Islet precursor cell (in vitro differentiated cells): Measurements from ENCODE around the gene VSIG4.
"Not testable (repeated sequence)": the region's sequence is repeated elsewhere in the genome, so short reads cannot be mapped to it uniquely, and the experiment has no call there.

Experiments used
- DNase-seq: peaks from one replicate; pipeline ENCODE4 v3.0.0-alpha.2; 2018

Gene VSIG4

DNA sequence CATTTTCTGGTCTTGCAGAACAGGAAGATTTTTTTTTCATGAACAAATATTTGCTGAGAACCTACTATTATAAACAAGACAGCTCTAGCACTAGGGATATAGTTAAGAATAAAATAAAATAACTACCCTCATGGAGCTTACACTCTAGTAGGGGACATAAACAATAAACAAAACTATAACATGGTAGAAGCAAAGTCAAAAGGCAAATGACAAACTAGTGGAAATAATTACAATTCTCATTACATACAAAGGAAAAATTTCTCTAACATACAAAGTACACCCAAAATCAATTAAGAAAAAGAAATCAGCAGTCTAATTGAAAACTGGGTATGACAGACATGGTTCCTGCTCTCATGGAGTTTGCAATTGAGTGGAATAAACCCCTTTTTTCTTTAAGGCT is 32.0 kb downstream of the VSIG4 start:
- DNase-seq = no peak

GRCh38 chrX:66005830-66006449 is 33.9 kb downstream of the VSIG4 start:
- DNase-seq = no peak

DNA sequence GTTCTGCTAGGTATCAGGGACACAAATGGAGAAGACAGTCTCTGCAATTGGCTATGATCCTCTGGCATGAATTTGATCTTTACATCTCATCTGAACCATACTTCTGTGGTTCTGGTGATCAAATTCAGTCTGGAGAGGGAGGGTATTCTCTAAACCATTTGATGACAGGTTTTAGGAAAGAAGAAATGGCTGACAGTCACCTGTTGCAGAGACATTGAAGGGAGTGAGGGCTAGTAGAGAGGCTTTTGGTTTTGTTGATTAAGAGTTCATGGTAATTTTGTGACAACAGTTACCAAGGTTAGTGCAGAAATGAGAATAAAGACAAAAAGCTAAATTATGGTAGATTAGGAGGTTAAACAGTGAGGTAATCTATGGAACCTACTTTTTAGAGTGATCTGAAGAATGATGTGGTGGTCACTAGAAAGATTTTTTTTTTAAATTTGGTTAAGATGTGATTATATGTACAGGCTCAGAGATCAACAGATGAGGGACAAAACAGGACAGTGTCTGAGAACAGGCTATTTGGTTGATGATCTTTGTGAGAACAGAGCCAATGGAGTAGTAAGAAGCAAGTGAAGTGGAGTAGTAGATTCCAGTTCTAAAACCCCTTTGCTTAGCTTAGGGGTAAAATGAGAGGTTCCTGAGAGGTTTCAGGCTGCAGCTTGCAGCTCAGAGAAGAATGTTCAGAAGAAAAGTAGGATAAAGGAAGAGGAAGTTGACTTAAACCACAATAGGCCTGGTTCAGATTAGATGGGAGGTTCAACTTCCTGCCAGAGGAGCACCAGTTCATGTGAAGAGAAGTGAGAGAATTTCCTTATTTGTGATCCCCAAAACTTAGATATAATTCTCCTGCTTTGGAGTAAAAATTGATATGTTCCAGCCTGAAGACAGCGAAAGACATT is 34.7 kb downstream of the VSIG4 start:
- no peak for DNase-seq

DNA sequence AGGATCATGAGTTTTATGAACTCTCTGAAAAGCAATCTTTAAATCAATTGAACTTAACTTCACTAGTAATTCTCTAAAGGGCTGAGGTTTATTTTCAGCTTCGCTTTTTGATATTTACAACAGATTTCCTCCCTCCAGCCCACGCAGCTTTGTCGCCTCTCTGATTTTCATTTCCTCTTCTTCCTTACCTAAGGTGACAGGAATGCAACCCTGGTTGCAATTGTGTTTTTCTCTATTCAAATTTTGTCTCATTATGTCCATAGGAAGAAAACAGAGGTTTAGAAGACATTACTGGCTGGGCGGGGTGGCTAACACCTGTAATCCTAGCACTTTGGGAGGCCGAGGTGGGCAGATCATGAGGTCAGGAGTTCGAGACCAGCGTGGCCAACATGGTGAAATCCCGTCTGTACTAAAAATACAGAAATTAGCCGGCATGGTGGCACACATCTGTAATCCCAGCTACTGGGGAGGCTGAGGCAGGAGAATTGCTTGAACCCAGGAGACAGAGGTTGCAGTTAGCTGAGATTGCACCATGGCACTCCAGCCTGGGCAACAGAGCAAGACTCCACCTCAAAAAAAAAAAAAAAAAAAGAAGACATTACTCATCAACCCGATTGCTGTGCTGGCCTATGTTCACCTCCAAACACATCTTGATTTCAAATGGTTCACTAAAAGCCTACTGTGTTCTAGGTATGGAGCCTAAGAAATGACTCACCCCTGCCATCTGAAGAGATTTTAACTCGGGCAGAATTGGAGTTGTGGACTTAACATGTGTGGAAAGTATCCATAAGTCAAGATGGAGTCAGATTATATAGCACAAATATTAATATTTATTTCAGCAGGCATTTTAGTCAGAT is 36.8 kb downstream of the VSIG4 start:
- no peak for DNase-seq

DNA sequence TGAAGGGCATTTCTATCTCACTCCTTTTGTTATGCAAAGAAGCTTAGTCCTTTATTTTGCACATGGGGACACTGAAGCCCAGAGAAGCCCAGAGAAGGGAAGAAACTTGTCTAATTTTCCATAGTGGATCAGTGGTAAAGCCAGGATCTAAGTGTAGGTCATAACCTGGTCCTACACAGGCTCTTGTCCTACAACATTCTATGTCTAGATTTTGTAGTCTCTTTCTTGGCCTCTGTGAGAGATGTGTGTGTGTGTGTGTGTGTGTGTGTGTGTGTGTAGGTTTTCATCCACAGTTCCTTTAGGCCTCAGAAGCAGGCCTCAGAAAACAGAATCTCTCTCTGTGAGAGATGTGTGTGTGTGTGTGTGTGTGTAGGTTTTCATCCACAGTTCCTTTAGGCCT is 38.3 kb downstream of the VSIG4 start:
- no peak for DNase-seq

DNA sequence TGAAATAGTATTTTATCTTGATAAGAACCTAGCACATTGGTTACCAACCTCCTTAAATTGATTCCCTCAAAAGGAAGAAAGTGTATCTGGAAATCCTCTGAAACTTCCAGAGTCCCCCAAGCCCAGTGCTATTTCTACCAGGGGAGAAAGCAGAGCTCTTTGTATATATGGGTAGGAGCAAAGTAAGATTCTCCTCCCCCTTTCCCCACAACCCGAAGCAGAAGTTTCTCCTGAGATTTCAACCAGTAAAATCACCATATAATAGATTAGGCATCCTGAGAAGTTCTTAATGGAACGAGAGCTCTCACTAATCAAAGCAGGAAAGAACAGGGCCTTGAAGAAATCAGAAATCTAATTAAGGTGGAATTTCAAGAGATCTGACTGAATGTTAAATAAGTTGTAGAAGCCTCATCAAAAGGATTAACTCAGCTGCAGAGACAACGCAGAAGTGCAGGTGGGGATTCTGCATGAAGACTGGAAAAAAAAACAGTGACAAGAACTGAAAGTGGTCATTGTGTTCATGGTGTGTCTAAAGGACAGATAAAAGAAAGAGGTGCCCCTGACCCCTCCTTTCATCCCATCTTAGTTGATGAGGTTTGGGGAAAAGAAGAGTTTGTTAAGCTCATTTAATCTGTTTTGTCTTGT is 39.1 kb downstream of the VSIG4 start:
- DNase-seq = no peak

DNA sequence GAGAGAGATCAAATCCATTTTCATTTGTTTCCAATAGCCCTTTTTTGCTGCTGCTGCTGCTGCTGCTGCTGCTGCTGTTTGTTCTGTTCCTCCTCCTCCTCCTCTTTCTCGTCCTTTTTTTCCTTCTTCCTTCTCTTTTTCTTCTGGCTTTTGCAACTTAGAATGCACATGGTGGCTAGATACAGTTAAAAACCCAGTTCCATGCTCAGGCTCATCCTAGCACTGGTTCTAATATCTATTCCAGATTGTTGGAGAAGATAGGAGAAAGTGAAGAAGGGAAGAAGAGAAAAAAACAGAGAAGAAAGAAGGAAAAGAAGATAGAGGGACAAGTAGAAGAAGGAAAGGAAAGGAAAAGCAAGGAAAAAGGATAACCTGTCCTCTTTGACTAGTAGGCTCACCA is 39.7 kb downstream of the VSIG4 start:
- no peak for DNase-seq

GRCh38 chrX:65999563-66000148 is 40.2 kb downstream of the VSIG4 start:
- no peak for DNase-seq

GRCh38 chrX:65999029-65999562 is 40.8 kb downstream of the VSIG4 start:
- DNase-seq = no peak

GRCh38 chrX:65997978-65998717 is 41.7 kb downstream of the VSIG4 start:
- DNase-seq = no peak

DNA sequence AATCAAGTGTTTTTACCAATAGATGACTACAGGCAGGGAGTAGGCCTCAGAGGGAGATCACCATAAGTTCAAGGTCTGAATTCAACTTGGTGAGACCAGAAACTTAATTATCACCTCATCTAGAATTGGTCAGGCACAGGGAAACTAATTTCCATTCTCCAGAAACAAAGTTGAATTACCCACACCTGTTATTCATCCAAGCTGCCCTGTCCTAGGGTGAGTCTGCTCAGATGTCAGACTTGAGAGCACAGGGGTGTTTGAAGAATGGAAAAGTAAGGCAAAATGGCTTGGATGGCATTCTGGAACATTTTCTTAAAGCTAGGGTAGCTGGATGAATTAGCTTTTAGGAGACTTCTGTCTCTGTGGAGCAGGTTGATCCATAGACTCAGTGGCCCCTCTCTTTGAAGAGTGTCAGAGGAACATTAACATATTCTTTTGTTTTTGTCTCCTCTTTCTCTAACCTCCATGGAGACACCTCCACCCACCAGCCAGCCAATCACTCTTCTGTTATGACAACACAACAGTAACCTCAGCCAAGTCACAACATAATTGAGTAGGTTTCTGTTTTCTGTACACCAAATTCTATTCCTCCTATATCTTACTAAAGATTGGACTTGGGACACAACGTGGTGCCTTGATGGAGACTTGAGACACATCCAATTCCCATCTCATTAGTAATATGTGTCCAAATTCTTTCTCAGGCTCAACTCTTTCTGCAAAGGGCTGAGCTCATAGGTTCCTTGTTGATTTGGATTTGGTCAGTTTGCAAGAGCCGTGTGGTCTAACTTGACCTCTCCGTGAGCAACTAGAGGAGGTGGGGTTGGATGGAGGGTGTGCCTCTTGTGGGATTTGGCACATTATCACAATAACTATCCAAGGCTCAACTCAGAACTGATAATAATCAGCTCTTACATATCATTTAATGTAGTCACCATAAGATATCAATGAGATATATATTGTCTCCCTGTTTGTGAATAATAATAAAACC is 45.1 kb downstream of the VSIG4 start:
- no peak for DNase-seq

DNA sequence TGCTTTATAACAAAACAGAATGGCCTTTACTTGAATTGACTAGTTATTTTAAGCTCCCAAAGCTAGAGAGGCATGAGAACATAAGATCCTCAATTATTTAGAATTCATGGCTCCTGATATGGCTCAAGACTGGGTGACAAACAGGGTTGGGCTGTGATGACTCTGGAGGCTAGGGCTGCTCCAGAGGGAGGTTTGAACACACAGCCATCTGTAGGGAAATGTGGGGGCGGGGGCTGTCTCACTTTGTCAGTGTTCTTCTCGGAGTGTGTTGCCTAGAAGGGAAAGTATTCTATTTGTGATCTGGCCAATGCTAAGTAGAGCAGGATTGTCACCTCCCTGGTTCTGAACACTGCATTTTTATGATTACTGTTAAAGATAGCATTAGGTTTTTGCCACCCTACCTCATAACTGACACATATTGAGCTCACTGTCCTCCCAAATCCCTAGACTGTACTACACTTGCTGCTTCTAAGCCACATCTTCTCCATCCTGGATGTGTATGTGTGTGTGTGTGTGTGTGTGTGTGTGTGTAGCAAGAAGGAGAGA is 45.9 kb downstream of the VSIG4 start:
- DNase-seq = no peak

DNA sequence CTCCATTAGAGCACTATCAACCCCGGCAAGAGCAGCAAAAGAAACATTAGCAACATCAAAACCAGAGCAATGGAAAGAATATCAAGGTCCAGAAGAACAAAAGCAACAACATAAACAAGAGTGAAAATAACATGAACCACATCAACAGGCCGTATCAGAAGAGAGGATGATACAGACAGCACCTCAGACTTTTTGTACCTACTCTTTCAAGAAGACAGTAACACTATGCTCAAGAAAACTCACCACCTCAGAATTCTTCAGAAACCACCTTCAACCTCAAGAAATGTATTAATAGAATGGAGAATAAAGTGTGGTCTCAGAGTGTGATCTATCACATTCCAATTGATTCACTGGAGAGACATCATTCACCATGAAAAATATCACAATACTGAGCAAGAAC is 46.5 kb downstream of the VSIG4 start:
- no peak for DNase-seq

GRCh38 chrX:65990702-65991101 is 49.2 kb downstream of the VSIG4 start:
- DNase-seq = no peak

- DNase-seq = no peak
Observed at GRCh38 chrX:65987811-65988210, 52.1 kb downstream of the VSIG4 start.

DNA sequence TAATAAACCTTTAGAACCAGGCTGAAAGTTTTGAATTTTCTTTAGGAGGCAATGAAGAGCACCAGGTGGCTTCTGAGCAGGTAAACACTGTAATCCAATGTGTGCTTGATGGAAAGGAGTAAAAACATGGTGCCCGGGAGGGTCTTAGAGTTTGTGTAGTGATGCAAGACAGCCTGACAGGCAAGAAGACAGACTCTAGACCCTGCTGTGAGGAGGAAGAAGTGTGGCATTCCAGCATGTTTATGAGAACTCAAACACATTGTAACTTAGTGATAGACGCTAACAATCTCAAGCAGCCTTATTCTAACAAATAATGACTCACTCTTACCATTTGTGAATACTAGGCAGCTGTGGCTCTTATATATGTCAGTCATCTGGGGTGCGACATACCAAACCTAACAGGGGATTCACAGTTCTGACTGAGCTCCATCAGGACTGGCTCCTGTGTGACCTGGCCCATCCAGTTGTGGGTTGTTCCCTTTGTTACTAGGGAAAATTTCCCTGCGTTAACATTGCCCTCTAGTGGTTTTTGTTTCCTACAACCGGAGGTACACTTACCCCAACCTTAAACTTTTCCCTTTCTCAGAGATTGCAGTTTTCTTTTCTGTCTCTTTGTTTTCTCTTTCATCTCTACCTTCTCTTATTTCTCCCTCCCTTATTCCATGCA is 53.8 kb downstream of the VSIG4 start:
- peak; percentile 69 for DNase-seq

DNA sequence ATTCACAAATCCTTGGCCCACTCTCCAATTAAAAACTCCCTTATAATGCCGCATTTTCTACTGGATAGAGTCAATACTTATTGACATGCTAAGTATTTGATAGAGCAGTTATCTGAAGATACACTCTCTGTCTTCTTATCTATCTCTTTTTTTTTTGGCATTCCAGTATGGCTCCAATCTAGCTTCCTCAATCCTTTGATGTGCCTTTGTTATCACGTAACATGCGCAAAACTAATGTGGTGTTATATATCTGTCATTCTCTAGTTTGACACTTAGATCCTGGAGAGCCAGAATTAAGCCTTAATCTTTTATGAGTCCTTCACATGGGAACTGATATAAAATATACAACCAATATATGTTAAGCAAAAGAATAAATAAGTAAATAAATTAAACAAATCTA is 54.7 kb downstream of the VSIG4 start:
- DNase-seq = no peak

GRCh38 chrX:65977161-65977560 is 62.7 kb downstream of the VSIG4 start:
- not testable (repeated sequence) for DNase-seq

DNA sequence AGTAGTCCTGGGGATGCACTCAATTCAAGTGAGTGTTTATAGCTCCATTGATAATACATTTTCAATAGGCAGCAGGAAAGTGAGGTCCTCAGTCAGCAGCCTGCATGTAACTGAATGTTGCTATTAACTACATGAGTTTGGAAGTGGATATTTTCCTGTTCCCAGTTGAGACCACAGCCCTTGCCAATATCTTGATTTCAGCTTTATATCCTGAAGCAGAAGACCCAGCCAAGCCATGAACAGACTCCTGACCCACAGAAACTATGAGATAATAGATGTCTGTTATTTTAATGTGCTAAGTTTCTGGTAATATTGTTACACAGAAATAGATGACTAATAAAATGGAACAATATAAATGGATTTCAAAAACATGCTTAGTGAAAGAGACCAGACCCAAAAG is 63.7 kb downstream of the VSIG4 start:
- DNase-seq = no peak
